HG03108 (cell line): ENCODE data around the gene UPK3A.
"Not testable (repeated sequence)": the region's sequence is repeated elsewhere in the genome, so short reads cannot be mapped to it uniquely, and the experiment has no call there.

Experiments
- ATAC-seq: cut with Tn5 transposase; IDR thresholded peaks from one replicate; pipeline ENCODE4 v1.9.1; 2021; ENCODE audit warnings: moderate library complexity; ENCODE audit not compliant: unreplicated experiment

UPK3A gene

DNA sequence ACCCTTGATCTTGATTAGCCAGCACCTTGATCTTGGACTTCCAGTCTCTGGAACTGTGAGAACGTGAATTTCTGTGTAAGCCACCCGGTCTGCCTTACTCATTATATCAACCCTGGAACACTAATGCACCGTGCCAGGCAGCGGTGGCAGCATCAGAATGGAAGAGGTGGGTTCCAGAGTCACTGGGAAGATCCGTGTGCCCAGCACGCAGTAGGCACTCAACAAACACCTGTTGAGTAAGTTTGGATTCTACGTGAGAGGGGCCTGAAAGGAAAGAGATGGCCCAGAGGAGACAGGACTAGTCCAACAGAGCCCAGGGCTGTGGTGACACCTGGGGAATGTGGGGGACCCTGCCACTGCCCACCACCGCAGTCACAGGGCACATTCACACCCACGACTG lies 6.6 kb upstream of the UPK3A start:
- ATAC-seq = no peak

DNA sequence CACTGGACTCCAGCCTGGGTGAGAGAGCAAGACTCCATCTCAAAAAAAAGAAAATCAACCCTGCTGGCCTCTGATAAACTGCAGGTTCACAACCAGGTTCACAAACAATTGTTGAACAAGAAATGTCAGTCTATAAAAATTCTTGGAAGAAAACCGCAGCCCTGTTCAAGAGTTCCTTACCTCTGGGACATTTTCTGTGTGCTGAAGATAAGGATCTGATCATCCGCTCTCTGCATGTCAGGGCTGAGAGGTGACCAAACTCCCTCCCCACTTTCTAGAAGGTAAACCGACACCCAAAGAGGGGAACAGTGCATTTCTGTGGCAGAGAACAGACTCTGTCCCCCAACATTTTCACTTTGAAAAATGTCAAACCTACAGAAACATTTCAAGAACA lies 4.2 kb upstream of the UPK3A start:
- ATAC-seq = no peak

DNA sequence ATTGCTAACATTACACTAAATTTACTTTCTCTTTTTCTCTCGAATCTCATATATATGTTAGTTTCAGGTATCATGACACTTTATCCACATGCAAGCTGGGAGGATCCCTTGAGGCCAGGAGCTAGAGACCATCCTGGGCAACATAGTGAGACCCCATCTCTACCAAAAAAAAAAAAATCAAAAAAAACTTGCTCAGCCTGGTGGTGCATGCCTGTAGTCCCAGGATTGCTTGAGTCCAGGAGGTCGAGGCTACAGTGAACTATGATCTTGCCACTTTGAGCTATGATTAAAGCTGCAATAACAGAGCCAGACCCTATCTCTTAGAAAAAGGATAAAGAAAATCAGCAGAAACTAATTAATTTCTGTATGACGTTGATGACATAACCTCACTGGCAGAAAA lies 3.7 kb upstream of the UPK3A start:
- no peak for ATAC-seq

DNA sequence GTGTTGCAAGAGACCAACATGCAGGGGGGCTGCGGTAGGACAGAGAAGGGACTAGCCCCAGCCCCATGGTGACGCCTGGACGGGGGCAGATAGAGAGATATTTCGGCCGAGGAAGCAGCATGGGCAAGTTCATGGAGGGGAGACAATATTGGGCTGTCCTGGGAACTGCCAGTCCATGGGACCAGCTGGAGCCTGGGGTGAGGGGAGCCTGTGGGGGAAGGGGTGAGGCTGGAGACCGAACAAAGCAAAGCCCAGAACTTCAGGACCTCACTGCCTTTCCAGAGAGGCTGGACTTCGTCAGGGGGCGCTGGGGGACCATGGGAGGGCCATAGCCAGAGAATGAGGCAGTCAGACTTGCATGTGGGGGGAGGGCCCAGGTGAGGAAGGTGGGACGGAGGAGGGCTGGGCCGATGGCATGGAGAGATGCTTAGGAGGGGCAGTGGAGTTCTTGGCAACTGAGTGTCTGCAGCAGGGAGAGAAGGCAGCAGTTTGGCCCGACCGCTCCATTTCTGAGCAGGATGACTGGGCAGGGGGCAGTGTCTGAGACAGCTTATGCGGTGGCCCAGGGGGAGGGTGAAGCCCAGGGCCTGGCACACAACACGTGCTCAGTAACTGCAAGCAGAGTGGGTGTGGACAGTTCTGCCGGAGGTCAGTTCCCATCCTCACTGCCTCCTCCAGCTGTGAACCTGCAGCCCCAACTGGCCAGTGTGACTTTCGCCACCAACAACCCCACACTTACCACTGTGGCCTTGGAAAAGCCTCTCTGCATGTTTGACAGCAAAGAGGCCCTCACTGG lies 712 bp downstream of the UPK3A start:
- no peak for ATAC-seq

DNA sequence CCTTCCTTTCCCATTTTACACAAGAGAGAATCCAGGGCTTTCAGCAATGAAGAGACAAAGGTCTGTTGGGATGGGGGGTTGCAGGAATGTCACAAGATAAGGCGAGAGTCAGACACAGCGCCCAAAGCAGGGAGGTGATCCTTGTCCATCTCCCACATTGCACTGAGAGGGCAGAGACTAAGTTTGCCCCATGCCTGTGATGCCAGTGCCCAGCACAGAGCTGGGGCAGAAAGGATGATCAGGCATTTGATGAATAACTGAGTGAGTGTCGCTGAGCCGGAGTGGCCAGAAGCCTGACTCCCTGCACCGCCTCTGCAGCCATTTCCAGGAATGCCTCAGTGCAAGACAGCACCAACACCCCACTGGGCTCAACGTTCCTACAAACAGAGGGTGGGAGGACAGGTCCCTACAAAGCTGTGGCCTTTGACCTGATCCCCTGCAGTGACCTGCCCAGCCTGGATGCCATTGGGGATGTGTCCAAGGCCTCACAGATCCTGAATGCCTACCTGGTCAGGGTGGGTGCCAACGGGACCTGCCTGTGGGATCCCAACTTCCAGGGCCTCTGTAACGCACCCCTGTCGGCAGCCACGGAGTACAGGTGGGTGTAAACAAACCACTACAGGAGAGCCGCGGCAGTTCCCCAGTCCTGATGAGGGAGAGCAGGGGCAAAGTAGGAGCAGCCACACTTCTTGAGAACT lies 2.3 kb downstream of the UPK3A start:
- no peak for ATAC-seq

DNA sequence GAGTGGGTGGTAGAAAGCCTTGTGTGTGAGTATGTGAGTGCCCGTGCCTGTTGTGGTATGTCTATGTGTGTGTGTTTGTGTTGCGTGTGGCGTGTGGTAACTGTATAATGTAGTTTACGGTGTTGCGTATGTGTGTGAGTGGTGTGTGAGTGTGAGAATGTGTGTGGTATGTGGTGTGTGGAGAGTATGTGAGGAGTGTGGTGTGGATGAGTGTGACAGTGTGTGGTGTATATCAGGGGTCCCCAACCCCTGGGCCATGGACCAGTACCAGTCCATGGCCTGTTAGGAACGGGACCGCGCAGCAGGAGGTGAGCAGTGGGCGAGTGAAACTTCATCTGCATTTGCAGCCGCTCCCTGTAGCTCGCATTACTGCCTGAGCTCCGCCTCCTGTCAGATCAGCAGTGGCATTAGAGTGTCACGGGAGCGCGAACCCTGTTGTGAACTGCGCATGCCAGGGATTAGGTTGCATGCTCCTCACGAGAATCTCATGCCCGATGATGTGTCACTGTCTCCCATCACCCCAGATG lies 5.7 kb downstream of the UPK3A start:
- no peak for ATAC-seq

DNA sequence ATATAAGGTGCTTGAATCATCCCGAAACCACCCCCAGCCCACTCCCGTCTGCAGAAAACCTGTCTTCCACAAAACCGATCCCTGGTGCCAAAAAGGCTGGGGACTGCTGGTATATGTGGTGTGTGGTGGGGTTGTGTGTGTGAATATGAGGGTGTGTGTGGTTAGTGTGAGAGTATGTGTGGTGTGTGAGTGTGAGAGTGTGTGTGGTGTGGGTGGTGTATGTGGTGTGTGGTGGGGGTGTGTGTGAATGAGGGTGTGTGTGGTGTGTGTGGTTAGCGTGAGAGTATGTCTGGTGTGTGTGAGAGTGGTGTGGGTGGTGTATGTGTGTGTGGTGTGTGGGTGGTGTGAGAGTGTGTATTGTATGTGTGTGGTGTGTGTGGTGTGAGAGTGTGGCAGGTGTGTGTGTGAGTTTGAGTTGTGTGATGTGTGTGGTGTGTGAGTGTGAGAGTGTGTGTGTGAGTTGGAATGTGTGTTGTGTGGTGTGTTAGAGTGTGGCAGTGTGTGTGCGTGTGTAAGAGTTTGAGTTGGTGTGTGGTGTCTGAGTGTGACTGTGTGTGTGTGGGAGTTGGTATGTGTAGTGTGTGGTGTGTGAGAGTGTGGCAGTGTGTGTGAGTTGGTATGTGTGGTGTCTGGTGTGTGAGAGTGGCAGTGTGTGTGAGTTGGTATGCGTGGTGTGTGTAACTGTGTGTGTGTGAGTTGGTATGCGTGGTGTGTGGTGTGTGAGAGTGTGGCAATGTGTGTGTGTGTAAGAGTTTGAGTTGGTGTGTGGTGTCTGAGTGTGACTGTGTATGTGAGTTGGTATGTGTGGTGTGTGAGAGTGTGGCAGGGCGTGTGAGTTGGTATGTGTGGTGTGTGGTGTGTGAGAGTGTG lies 6.5 kb downstream of the UPK3A start:
- no peak for ATAC-seq

DNA sequence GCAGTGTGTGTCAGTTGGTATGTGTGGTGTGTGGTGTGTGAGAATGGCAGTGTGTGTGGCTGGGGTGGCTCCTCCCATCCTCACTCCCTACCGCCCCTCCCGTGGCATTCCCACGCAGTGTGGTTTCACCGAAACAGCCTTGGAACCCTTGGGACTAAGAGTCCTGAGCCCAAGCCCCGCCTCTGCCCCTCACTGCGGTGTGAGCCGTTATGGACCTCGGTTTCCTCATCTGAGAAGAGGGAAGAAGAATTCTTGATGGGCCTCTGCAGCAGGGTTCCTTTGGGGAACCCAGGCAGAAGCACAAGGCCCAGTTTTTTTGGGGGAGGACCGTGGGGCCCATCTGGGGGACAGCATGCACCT lies 7.2 kb downstream of the UPK3A start:
- ATAC-seq = no peak

DNA sequence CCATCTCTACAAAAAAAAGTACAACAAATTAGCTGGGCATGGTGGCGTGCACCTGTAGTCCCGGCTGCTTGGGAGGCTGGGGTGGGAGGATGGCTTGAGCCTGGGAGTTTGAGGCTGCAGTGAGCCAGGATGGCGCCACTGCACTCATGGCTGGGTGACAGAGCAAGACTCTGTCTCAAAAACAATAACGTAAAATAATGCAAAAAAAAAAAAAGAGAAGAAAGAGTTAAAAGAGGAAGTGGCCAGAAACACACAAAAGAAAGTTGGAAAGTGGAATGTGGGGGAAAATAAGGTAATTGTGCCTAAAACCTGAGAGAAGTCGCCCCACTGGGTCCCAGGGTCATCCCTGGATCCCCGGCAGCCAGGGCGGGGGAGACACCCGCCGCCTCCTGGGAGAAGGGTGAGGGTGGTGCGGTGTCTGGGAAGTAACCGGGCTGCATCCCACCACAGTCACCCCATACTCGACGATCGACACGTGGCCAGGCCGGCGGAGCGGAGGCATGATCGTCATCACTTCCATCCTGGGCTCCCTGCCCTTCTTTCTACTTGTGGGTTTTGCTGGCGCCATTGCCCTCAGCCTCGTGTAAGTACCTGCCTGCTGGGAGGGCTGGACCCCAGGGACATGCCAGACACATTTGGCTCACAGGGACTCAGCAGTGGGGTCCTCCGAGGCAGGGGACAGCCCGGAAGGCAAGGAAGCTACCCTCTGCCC lies 8.1 kb downstream of the UPK3A start:
- ATAC-seq = no peak

DNA sequence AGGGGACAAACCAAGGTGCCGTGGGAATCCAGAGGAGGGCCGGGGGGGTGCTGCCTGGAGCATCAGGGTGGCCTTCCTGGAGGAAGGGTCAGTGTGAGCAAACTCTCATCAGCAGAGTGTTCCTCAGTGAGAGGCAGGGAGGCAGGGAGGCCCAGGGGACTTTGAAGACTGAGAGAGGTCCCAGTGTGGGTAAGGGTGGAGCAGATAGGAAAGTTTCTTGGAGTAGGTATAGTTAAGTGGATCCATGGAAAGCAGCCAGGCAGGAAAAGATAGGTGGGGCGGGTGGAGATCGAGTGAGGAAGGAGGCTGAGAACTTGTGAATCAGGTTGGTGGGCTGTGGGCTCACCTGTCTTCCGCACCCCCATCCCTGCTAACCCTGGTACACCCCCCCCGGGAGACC lies 9.3 kb downstream of the UPK3A start:
- ATAC-seq = no peak

DNA sequence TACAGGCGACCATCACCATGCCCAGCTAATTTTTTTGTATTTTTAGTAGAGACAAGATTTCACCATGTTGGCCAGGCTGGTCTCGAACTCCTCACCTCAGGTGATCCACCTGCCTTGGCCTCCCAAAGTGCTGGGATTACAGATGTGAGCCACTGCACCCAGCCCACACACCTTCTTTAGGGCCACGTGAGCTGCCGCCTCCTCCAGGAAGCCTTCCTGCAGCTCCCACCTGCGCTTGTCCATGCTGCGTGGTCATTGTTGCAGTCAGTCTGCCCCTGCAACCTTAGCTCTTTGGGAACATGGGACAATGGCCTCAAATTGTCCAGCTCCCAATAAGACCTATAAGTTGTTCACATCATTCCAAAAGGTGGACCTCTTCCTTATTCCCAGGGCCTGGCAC lies 10.3 kb downstream of the UPK3A start:
- not testable (repeated sequence) for ATAC-seq

DNA sequence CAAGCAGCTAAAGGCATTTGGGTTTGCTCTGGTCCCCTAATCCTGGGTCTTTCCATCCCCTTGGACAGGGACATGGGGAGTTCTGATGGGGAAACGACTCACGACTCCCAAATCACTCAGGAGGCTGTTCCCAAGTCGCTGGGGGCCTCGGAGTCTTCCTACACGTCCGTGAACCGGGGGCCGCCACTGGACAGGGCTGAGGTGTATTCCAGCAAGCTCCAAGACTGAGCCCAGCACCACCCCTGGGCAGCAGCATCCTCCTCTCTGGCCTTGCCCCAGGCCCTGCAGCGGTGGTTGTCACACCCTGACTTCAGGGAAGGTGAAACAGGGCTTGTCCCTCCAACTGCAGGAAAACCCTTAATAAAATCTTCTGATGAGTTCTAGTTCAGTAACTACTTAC lies 10.7 kb downstream of the UPK3A start:
- ATAC-seq = no peak

DNA sequence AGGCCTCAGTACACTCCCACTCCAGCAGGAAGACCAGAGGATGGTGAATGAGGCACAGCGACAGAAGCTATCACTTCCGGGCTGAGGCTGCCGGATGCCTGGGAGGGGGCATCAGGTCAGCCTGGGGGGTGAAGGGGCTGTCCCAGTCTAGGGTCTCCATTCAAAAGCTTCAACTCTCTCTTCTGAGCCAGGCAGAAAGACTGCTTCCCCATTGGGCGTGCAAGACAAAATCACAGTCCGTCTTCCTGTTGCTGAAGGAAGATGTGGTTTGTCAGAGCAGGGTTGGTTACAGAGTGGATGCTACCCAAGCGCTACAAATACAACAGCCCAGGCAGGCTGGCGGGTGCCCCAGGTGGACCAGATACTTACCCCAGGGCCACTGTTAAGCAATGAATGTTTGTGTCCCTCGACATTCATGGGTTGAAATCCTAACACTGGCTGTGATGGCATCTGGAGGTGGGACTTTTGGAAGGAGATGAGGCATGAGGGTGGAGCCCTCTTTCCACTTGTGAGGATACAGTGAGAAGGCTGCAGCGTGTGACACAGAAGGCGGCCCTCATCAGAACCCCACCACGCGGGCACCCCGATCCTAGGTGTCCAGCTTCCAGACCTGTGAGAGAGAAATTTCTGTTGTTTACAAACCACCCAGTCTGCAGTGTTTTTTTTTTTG lies 12.0 kb downstream of the UPK3A start:
- ATAC-seq = no peak

DNA sequence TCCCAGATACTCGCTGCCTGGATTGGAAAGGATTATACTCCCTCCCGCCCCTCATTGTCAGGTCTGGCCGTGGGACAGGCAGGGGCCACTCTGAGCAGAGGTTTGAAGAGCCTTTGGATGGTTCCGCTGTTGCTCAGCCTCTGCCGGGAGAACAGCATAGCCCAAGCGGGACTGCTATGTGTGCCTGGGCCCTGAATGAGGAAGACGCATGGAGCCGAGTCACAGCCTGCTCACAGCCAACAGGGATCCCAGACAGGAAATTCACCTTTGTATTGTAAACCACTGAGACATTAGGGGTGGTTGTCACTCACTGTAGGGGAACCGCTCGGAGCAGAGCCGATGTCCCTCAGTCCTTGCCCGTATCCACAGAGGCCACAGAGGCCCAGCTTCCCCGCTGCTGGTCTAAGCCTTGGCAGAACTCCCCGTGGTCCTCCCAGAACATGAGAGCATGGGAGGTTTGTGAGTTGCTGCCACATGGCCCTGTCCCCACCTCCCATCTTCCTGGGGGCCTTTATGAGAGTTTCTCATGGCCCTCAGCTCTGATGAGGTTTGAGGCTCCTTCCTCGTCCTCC lies 14.3 kb downstream of the UPK3A start:
- ATAC-seq = no peak

DNA sequence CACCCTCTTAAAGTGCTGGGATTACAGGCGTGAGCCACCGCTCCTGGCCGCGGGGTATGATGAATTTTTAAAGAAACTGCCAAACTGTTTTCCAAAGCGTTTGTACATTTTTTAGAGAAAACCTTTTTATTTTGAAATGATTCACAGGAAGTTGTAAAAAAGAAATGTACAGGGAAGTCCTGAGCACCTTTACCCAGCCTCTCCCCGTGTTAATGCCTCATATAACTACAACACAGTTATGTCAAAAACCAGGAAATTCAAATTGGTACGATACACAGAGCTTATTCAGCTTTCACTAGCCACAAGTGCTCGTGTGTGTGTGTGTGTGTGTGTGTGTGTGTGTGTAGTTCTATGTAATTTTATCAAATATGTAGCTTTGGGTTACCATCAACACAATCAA lies 18.0 kb downstream of the UPK3A start:
- no peak for ATAC-seq

DNA sequence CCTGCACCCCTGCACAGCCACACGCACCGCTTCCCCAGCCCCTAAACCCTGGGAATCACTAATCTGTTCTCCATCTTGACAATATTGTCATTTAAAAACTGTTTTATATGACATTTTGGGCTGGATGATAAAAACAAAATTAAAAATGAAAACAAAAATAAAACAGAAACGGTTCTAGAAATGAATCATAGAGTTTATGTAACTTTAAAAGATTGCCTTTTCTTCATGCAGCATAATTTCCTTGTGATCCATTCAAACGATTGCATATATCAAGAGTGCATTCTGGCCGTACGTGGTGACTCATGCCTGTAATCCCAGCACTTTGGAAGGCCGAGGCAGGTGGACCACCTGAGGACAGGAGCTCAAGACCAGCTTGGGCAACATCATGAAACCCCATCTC lies 18.4 kb downstream of the UPK3A start:
- ATAC-seq = no peak

DNA sequence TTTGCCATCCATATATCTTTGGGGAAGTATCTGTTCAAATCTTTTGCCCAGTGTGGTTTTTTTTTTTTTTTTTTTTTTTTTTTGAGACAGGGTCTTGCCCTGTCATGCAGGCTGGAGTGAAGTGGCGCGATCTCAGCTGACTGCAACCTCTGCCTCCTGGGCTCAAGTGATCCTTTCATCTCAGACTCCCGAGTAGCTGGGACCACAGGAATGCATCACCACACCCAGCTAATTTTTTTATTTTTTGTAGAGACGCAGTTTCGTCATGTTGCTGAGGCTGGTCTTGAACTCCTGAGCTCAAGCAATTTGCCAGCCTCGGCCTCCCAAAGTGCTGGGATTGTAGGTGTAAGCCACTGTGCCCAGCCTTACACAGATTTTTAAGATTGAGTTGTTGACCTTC lies 20.2 kb downstream of the UPK3A start:
- ATAC-seq = no peak

DNA sequence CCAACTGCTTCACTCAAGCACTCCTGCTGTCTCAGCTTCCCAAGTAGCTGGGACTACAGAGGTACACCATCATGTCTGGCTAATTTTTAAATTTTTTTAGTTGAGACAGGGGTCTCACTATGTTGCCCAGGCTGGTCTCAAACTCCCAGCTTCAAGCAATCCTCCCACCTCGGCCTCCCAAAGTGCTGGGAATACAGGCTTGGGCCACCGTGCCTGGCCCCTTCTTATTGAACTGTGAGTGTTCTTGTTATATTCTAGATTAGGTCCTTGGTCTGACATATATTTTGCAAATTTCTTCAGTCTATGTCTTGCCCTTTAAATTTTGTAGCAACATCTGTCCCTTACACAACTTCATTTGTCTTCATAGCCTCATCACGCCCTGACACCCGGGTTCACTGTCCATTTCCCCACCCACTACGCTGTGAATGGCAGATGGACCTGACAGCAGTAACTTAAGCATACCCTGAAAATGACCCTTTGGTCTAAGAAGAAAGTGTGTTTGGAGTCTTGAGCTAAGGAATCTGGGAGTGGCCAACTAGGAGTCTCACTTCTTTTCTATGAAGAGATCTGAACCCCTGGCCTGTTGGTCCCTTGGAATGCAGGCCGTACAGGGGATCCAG lies 20.8 kb downstream of the UPK3A start:
- no peak for ATAC-seq

DNA sequence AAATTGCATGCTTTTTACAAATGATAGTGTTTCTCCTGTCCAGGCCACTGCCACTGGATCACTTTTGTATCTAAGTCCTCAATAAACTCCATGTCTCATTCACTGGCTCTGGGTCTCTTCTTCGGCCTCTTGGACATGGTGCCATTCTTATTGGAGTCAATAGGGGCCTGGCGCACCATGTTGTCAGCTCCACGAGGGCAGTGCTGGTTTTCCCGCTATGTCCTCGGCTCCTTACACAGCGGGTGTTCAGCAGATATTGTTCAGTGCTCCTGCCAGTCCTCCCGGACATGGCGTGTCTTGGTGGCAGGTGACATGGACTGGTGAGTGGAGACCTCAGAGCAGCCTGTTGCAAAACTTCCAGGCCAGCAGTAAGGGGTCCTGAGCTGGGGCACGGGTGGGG lies 21.4 kb downstream of the UPK3A start:
- no peak for ATAC-seq
